Pancreas (tissue), 10 donors: ENCODE data around the gene SESTD1. TPM values are rescaled to one million over a fixed set of nuclear protein-coding genes. Genes with fewer than 3 reads are reported as not detected.
A peak's percentile ranks its signal among the peaks of the same experiment; 100 is the strongest.

Experiments used
- ATAC-seq, 4 donors: fragments of 200-7000 bp; cut with Tn5 transposase; one replicate each; pipeline versions ENCODE4 v1.8.0 to v1.9.1; 2020; ENCODE audit warnings: mild to moderate bottlenecking in 4 of 4, moderate library complexity in 4 of 4
- DNase-seq, 6 donors: peaks; one replicate each; pipeline ENCODE4 v3.0.0-alpha.2; 2020
- FAIRE-seq: peaks from 2 replicates; lab custom pipeline; 2012; peaks lifted over from hg19 to GRCh38; lab: Jason Lieb, UNC
- H3K27ac ChIP-seq, 4 donors: fragments of 200-600 bp; sonication (generic); 1 replicate in 3 of 4; 2 replicates in 1 of 4; pipeline versions ENCODE4 v1.5.0 to v1.8.0; 2020
- H3K27me3 ChIP-seq, 4 donors: fragments of 200-600 bp; one replicate each; pipeline ENCODE4 v1.8.0; 2021
- H3K36me3 ChIP-seq, 3 donors: fragments of 200-600 bp; sonication (generic) in 1 of 3; one replicate each; pipeline versions ENCODE4 v1.5.0 to v1.8.0; 2020 to 2021
- H3K4me1 ChIP-seq, 3 donors: fragments of 200-600 bp; one replicate each; pipeline ENCODE4 v1.8.0; 2021
- H3K4me3 ChIP-seq, 4 donors: fragments of 200-600 bp; sonication (generic) in 2 of 4; one replicate each; pipeline versions ENCODE4 v1.5.0 to v1.8.0; 2020 to 2021
- H3K9me3 ChIP-seq, 4 donors: fragments of 200-600 bp; one replicate each; pipeline ENCODE4 v1.8.0; 2021
- WGBS, 2 donors: extraction: QIAGEN DNeasy Blood & Tissue Kit; methylation state at CpG; one replicate each; pipeline ENCODE4 v1.1.7; 2013; 5-methylcytosine and 5-hydroxymethylcytosine counted together
- intact Hi-C, 3 donors: fragments of 100-400 bp; cut with DNase I; formaldehyde crosslinking; loops; one replicate each; pipeline versions ENCODE4 v1.11.1 to v1.14.2; 2022
- polyA plus RNA-seq, 2 donors: library from polyadenylated mRNA; stranded (reverse); fragments of 200-250 nt; gene quantifications; one replicate each; pipeline ENCODE4 v1.2.3, GENCODE V29; 2013
- total RNA-seq, 6 donors: library from RNA; stranded (reverse); fragmentation: NEBNext Ultra II Directional in 4 of 6; extraction: Animal tissue kit (Norgen Biotek cat#: 25700) in 4 of 6; gene quantifications; one replicate each; pipeline versions ENCODE4 v1.2.1 to v1.2.4, GENCODE V29; 2021 to 2023
- TF ChIP-seq, protein P1 (sequence below), 4 donors: fragments of 200-600 bp; sonication (generic) in 3 of 4; IDR thresholded peaks; one replicate each; pipeline versions ENCODE4 v1.5.0 to v1.8.0; 2021; ENCODE audit warnings: antibody characterized with exemption in 4 of 4
- donor health status: healthy with polysubstance abuse.
- donor health status: DM: no; HTN: no; CAD: no; lungs with moderate emphysema.
- donor health status: DM: no; HTN: no; CAD: no.
- donor health status: control.
- donor health status: control.
- donor health status: Bipolar disorder and iron deficiency.
- donor health status: DM: yes; HTN: yes; CAD: no.
- donor health status: DM: no; HTN: no; CAD: no.
- donor health status: DM: no; HTN: no; CAD: no.
- donor health status: DM: yes; HTN: yes; CAD: no.

The SESTD1 gene
- total and polyA plus RNA-seq, 8 donors: 4.0 to 37.0 (median 14.2) TPM

DNA sequence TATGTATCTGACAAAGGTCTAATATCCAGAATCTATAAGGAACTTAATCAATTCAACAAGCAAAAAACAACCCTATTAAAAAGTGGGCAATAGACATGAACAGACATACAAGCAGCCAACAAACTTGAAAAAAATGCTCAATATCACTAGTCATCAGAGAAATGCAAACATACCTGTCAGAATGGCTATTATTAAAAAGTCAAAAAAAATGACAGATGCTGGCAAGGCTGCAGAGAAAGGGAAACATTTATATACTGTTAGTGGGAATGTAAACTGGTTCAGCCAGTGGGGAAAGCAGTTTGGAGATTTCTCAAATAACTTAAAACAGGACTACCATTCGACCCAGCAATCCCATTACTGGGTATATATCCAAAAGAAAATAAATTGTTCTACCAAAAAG, 21.6 kb downstream of the SESTD1 start:
- H3K9me3 ChIP-seq: no peaks in the 10 kb centered on the region
- no peaks in the 10 kb centered on the region for H3K36me3 ChIP-seq
- 13 to 24% methylated on average over 1 of the region's 1 CpG for whole genome bisulfite sequencing, 2 donors
- no peaks in the 10 kb centered on the region for H3K27me3 ChIP-seq
- H3K27ac ChIP-seq: no peak overlapping the region
- peak in 1 of 4 donors; percentile 19 for ATAC-seq
- peaks cover 0 to 15% (median 12%) of the 10 kb centered on the region in 3 donors for H3K4me1 ChIP-seq
- intact Hi-C loops: no loop called here
- TF ChIP-seq, protein P1, sequence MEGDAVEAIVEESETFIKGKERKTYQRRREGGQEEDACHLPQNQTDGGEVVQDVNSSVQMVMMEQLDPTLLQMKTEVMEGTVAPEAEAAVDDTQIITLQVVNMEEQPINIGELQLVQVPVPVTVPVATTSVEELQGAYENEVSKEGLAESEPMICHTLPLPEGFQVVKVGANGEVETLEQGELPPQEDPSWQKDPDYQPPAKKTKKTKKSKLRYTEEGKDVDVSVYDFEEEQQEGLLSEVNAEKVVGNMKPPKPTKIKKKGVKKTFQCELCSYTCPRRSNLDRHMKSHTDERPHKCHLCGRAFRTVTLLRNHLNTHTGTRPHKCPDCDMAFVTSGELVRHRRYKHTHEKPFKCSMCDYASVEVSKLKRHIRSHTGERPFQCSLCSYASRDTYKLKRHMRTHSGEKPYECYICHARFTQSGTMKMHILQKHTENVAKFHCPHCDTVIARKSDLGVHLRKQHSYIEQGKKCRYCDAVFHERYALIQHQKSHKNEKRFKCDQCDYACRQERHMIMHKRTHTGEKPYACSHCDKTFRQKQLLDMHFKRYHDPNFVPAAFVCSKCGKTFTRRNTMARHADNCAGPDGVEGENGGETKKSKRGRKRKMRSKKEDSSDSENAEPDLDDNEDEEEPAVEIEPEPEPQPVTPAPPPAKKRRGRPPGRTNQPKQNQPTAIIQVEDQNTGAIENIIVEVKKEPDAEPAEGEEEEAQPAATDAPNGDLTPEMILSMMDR (IDR thresholded peaks at IDR 0.05): no peak
- FAIRE-seq: no peak
- H3K4me3 ChIP-seq: no peak overlapping the region
- no peak for DNase-seq

- intact Hi-C loops: no loop called here
- TF ChIP-seq, protein P1 (IDR thresholded peaks at IDR 0.05): no peak
- 94% methylated on average over 4 of the region's 4 CpGs for WGBS, 2 donors
- H3K27ac ChIP-seq: no peak overlapping the region
- H3K36me3 ChIP-seq: no peaks in the 10 kb centered on the region
- H3K4me1 ChIP-seq: peaks cover 0 to 15% (median 12%) of the 10 kb centered on the region in 3 donors
- no peaks in the 10 kb centered on the region for H3K27me3 ChIP-seq
- no peaks in the 10 kb centered on the region for H3K9me3 ChIP-seq
- no peak for ATAC-seq
- no peak overlapping the region for H3K4me3 ChIP-seq
- no peak for FAIRE-seq
- DNase-seq: no peak
Measured at GRCh38 chr2:179240481-179241451, 23.9 kb downstream of the SESTD1 start.

- intact Hi-C loops: no loop called here
- DNase-seq: no peak
- TF ChIP-seq, protein P1 (IDR thresholded peaks at IDR 0.05): no peak
- Histone ChIP-seq H3K27me3 (no peaks in the 10 kb centered on the region), H3K4me1 (peaks cover 0 to 15% (median 12%) of the 10 kb centered on the region in 3 donors), H3K36me3 (no peaks in the 10 kb centered on the region), H3K9me3 (no peaks in the 10 kb centered on the region), H3K4me3 (no peak overlapping the region), H3K27ac (no peak overlapping the region)
- 47 to 51% methylated on average over 2 of the region's 2 CpGs for WGBS, 2 donors
- peak; percentile 17 for FAIRE-seq
- ATAC-seq: no peak
Measured at GRCh38 chr2:179239838-179240237, 24.8 kb downstream of the SESTD1 start.

GRCh38 chr2:179239195-179239594, 25.4 kb downstream of the SESTD1 start:
- peak; percentile 81 to 89 (median 82) for ATAC-seq
- H3K27ac ChIP-seq: peak overlapping the region in 1 of 4 donors; percentile 28

More at GRCh38 chr2:179239195-179239594, 25.4 kb downstream of the SESTD1 start:
- DNase-seq (no peak), FAIRE-seq (peak; percentile 63)
- intact Hi-C loops: no loop called here
- Histone ChIP-seq H3K4me1 (peaks cover 0 to 15% (median 12%) of the 10 kb centered on the region in 3 donors), H3K36me3 (no peaks in the 10 kb centered on the region), H3K27me3 (no peaks in the 10 kb centered on the region), H3K4me3 (no peak overlapping the region), H3K9me3 (no peaks in the 10 kb centered on the region)
- TF ChIP-seq, protein P1 (IDR thresholded peaks at IDR 0.05): no peak
